HG03571 (cell line): ENCODE measurements around the gene BANK1.

Source experiments
- ATAC-seq: cut with Tn5 transposase; IDR thresholded peaks from one replicate; pipeline ENCODE4 v1.9.1; 2021; ENCODE audit not compliant: unreplicated experiment

BANK1 gene

DNA sequence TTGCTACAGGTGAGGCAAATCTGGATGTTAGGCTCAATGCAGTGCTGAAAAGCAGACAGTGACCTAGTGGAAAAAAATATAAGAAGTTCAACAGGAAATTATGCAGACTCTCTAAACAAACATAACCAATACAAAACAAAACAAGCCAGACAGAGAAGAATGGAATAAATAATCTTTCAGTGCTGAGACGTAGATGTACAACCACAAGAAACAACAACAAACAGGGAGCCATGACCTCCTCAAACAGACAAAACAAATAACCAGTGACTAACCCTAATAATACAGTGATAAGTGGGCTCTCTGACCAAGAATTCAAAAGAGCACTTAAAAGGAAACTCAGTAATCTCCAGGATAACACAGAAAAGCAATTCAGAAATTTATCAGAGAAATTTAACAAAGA, 315.5 kb downstream of the BANK1 start:
- ATAC-seq = no peak

DNA sequence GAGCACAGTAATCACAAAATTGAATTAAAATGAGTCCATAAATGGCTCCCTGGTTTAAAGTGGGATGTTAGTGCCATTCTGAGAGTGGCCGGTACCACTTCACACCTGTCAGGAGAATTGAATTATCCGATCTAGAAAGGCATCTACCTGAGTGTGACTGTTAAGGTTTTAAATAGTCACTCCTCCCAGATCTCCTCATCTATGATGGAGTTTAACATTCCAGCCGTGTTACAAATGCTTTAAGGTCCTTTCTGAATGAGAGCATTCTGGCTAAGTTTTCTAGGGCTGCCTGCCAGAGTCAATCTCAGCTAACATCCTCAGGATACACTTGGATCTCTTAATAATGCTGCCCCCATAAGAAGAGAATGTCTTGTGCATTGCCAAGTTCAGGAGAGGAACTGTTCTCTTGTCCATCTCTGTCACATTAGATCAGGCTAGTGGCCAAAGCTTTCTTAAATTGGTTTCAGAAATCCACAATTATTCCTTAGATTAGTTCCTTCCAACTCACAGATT, 323.6 kb downstream of the BANK1 start:
- ATAC-seq = no peak

DNA sequence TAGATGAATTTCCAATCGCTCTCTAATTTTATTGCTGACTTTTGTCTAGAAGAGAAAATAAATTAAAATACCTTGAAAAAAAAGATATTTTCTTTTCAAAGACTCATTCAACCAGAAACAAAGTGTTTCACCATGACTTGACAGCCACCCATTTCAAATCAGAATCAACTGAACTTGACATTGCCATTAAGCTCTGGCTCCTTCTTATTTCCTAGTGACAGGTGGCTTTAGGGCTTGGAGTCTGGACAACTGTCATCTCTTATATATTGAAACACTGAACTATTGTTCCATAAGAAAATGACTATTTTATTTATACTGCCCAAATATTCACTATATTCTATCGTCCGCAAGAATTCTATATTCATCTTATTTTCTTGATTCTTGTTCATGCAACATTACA, 325.6 kb downstream of the BANK1 start:
- no peak for ATAC-seq

DNA sequence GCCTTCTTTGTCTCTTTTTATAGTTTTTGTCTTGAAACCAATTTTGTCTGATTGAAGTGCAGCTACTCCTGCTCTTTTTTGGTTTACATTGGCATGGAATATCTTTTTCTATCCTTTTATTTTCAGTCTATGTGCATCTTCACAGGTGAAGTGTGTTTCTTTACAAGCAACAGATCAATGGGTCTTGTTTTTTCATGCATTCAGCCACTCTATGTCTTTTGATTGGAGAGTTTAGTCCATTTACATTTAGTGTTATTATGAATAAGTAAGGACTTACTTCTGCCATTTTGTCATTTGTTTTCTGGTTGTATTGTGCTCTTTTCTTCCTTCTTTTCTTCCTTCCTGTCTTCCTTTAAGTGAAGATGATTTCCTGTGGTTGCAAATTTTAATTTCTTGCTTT, 330.3 kb downstream of the BANK1 start:
- no peak for ATAC-seq
